ENCODE data around the gene CACNA1A.
"Not testable (repeated sequence)": the region's sequence is repeated elsewhere in the genome, so short reads cannot be mapped to it uniquely, and the experiment has no call there.

CACNA1A gene

GRCh38 chr19:13256918-13257317, 249.4 kb downstream of the CACNA1A start:
- no peak for TF ChIP-seq CTCF (IDR thresholded peaks at IDR 0.05; ENCODE audit: insufficient read depth, low read depth, low read length, missing control alignments)
- no peak for DNase-seq (ENCODE audit: low read depth)
- no peak overlapping the region for H3K4me3 ChIP-seq (ENCODE audit: low read depth, low read length)

GRCh38 chr19:13256398-13256797, 249.9 kb downstream of the CACNA1A start:
- H3K4me3 ChIP-seq (ENCODE audit: low read depth, low read length); DNase-seq (ENCODE audit: low read depth): not testable (repeated sequence)

- DNase-seq (ENCODE audit: low read depth) = no peak
- no peak for TF ChIP-seq CTCF (IDR thresholded peaks at IDR 0.05; ENCODE audit: insufficient read depth, low read depth, low read length, missing control alignments)
- H3K4me3 ChIP-seq (ENCODE audit: low read depth, low read length) = no peak overlapping the region
Measured at GRCh38 chr19:13255719-13256059, 250.6 kb downstream of the CACNA1A start.

- H3K4me3 ChIP-seq (ENCODE audit: low read depth, low read length) = no peak overlapping the region
- TF ChIP-seq CTCF (IDR thresholded peaks at IDR 0.05; ENCODE audit: insufficient read depth, low read depth, low read length, missing control alignments) = no peak
Measured at GRCh38 chr19:13255041-13255718, 251.1 kb downstream of the CACNA1A start.

GRCh38 chr19:13252569-13253335, 253.5 kb downstream of the CACNA1A start:
- H3K4me3 ChIP-seq (ENCODE audit: low read depth, low read length) = no peak overlapping the region
- no peak for DNase-seq (ENCODE audit: low read depth)

More at GRCh38 chr19:13255041-13255718, 251.1 kb downstream of the CACNA1A start:
- DNase-seq (ENCODE audit: low read depth) = no peak

GRCh38 chr19:13244920-13245319, 261.4 kb downstream of the CACNA1A start:
- no peak overlapping the region for H3K4me3 ChIP-seq (ENCODE audit: low read depth, low read length)
- DNase-seq (ENCODE audit: low read depth) = no peak
- TF ChIP-seq CTCF (IDR thresholded peaks at IDR 0.05; ENCODE audit: insufficient read depth, low read depth, low read length, missing control alignments) = no peak

More at GRCh38 chr19:13252569-13253335, 253.5 kb downstream of the CACNA1A start:
- no peak for TF ChIP-seq CTCF (IDR thresholded peaks at IDR 0.05; ENCODE audit: insufficient read depth, low read depth, low read length, missing control alignments)

GRCh38 chr19:13241231-13242104, 264.8 kb downstream of the CACNA1A start:
- H3K4me3 ChIP-seq (ENCODE audit: low read depth, low read length) = no peak overlapping the region
- peak; percentile 40 for DNase-seq (ENCODE audit: low read depth)
- TF ChIP-seq CTCF (IDR thresholded peaks at IDR 0.05; ENCODE audit: insufficient read depth, low read depth, low read length, missing control alignments) = peak; percentile 20

Measured in GM12865 (cell line).